Activated naive CD4-positive, alpha-beta T cell treated with anti-CD3 and anti-CD28 coated beads for 36 hours (primary cell): ENCODE data around the gene SH3TC1. TPM values are rescaled to one million over a fixed set of nuclear protein-coding genes. Genes with fewer than 3 reads are reported as not detected.

Experiments used
- CTCF ChIA-PET: fragments of 350-600 bp; sonication (Branson Sonifier 250); formaldehyde crosslinking; loops from one replicate; lab custom pipeline; 2021; ENCODE audit warnings: antibody characterized with exemption; lab: Charles Lee
- DNase-seq: peaks from one replicate; pipeline ENCODE4 v3.0.0-alpha.2; 2020
- H3K27ac Mint-ChIP-seq: one replicate; pipeline ENCODE4 v1.8.0; 2021; ENCODE audit warnings: mild to moderate bottlenecking, mixed read lengths
- H3K27me3 Mint-ChIP-seq: one replicate; pipeline ENCODE4 v1.8.0; 2021; ENCODE audit warnings: low read depth, mixed read lengths
- H3K36me3 Mint-ChIP-seq: one replicate; pipeline ENCODE4 v1.8.0; 2021; ENCODE audit warnings: low read depth, mixed read lengths
- H3K4me1 Mint-ChIP-seq: one replicate; pipeline ENCODE4 v1.8.0; 2021; ENCODE audit warnings: low read depth, mixed read lengths
- H3K4me3 Mint-ChIP-seq: one replicate; pipeline ENCODE4 v1.8.0; 2021; ENCODE audit warnings: mild to moderate bottlenecking, moderate library complexity, mixed read lengths
- H3K9me3 Mint-ChIP-seq: one replicate; pipeline ENCODE4 v1.8.0; 2021; ENCODE audit warnings: mixed read lengths
- intact Hi-C: fragments of 100-400 bp; cut with micrococcal nuclease; formaldehyde crosslinking; loops from one replicate; pipeline ENCODE4 v1.15.1; 2023
- total RNA-seq, 2 experiments: library from RNA; stranded (reverse); gene quantifications; one replicate each; pipeline ENCODE4 v1.2.3, GENCODE V29; 2021

Gene SH3TC1
- total RNA-seq, 2 experiments from 2014 or later: 17.9 to 23.6 TPM

DNA sequence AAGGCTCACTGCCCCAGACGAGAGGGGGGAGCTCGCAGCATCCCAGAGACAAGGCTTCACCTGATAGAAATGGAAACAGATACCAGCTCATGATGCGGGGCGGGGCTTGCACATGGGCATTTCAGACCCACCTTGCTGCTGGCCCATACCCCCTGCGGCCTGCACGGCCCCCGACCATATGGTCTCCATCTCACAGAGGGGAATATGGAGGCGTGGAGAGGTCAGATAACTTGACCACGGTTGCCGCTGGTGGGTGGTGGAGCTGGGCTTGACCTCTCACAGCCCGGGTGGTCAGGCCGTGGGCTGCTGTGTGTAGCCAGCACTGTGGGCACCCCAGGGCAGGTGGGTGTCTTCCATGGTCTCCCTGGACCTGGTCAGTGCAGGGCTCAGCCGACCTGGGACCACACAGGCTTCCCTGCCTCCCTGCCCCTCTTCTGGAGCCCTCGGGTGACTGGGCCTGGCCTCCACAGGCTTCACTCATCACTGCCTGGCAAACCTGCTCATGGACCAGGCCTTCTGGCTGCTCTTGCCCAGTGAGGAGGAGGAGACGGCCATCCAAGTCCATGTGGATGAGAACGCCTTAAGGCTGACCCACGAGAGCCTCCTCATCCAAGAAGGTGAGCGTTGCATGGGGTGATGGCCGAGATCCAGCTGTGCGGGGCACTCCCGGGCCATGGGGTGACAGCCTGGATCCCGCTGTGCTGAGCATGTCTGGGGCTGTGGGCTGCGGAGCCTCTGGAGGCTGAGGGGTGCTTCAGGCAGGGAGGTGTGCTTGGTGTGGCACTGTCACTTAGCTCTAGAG lies 16.8 kb downstream of the SH3TC1 start:
- DNase-seq: no peak
- H3K27ac Mint-ChIP-seq: no peak overlapping the region
- no peaks in the 10 kb centered on the region for H3K9me3 Mint-ChIP-seq
- peaks cover 3% of the 10 kb centered on the region for H3K4me1 Mint-ChIP-seq
- no peak overlapping the region for H3K4me3 Mint-ChIP-seq
- intact Hi-C loops: no loop called here
- H3K36me3 Mint-ChIP-seq: peaks cover 5% of the 10 kb centered on the region
- CTCF ChIA-PET: no interaction called here
- H3K27me3 Mint-ChIP-seq: no peaks in the 10 kb centered on the region

- intact Hi-C loops: no loop called here
- Mint-ChIP-seq H3K4me3 (no peak overlapping the region), H3K36me3 (peaks cover 5% of the 10 kb centered on the region), H3K27me3 (no peaks in the 10 kb centered on the region), H3K27ac (no peak overlapping the region), H3K9me3 (no peaks in the 10 kb centered on the region), H3K4me1 (peaks cover 11% of the 10 kb centered on the region)
- no peak for DNase-seq
- CTCF ChIA-PET: no interaction called here
Observed at GRCh38 chr4:8216443-8217245, 17.6 kb downstream of the SH3TC1 start.

- CTCF ChIA-PET: interaction anchor here (1.0 kb wide), 1 partner anchor 12 kb away, joined by 4 read pairs; no protein-coding TSS in a partner anchor
- Mint-ChIP-seq H3K36me3 (peaks cover 5% of the 10 kb centered on the region), H3K4me3 (no peak overlapping the region), H3K4me1 (peaks cover 15% of the 10 kb centered on the region), H3K27me3 (no peaks in the 10 kb centered on the region), H3K27ac (no peak overlapping the region), H3K9me3 (no peaks in the 10 kb centered on the region)
- intact Hi-C loops: no loop called here
- DNase-seq: no peak
Observed at GRCh38 chr4:8217246-8217511, 18.1 kb downstream of the SH3TC1 start.

- H3K36me3 Mint-ChIP-seq: peaks cover 9% of the 10 kb centered on the region
- no peak overlapping the region for H3K27ac Mint-ChIP-seq
Observed at GRCh38 chr4:8217871-8218270, 18.8 kb downstream of the SH3TC1 start.

GRCh38 chr4:8218371-8219031 lies 19.4 kb downstream of the SH3TC1 start:
- Mint-ChIP-seq H3K9me3 (no peaks in the 10 kb centered on the region), H3K4me3 (no peak overlapping the region), H3K4me1 (peaks cover 18% of the 10 kb centered on the region), H3K36me3 (peaks cover 9% of the 10 kb centered on the region), H3K27ac (no peak overlapping the region), H3K27me3 (no peaks in the 10 kb centered on the region)
- CTCF ChIA-PET: no interaction called here
- intact Hi-C loops: no loop called here
- DNase-seq: no peak

More at GRCh38 chr4:8217871-8218270, 18.8 kb downstream of the SH3TC1 start:
- H3K4me1 Mint-ChIP-seq: peaks cover 18% of the 10 kb centered on the region
- no peaks in the 10 kb centered on the region for H3K9me3 Mint-ChIP-seq
- H3K4me3 Mint-ChIP-seq: no peak overlapping the region
- no peaks in the 10 kb centered on the region for H3K27me3 Mint-ChIP-seq
- CTCF ChIA-PET: interaction anchor here (1.0 kb wide), 1 partner anchor 11 kb away, joined by 4 read pairs; no protein-coding TSS in a partner anchor
- intact Hi-C loops: no loop called here
- no peak for DNase-seq

DNA sequence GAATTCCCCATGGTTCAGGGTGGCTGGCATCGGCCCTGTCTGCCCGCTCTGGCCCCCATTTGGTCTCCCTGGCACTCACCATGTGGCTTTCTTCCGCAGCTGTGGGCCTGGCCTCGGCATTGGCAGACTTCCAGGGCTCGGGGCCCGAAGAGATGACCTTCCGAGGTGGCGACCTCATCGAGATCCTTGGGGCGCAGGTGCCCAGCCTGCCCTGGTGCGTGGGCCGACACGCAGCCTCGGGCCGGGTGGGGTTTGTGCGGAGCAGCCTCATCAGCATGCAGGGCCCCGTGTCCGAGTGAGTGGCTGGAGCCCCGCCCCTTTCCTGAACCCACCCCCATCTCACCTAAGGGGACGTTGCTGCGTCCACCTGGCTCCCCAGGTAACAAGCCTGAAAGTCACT lies 20.1 kb downstream of the SH3TC1 start:
- CTCF ChIA-PET: no interaction called here
- Mint-ChIP-seq H3K27me3 (no peaks in the 10 kb centered on the region), H3K4me1 (peaks cover 18% of the 10 kb centered on the region), H3K9me3 (no peaks in the 10 kb centered on the region), H3K27ac (no peak overlapping the region), H3K4me3 (no peak overlapping the region), H3K36me3 (peaks cover 15% of the 10 kb centered on the region)
- intact Hi-C loops: no loop called here
- DNase-seq: no peak

DNA sequence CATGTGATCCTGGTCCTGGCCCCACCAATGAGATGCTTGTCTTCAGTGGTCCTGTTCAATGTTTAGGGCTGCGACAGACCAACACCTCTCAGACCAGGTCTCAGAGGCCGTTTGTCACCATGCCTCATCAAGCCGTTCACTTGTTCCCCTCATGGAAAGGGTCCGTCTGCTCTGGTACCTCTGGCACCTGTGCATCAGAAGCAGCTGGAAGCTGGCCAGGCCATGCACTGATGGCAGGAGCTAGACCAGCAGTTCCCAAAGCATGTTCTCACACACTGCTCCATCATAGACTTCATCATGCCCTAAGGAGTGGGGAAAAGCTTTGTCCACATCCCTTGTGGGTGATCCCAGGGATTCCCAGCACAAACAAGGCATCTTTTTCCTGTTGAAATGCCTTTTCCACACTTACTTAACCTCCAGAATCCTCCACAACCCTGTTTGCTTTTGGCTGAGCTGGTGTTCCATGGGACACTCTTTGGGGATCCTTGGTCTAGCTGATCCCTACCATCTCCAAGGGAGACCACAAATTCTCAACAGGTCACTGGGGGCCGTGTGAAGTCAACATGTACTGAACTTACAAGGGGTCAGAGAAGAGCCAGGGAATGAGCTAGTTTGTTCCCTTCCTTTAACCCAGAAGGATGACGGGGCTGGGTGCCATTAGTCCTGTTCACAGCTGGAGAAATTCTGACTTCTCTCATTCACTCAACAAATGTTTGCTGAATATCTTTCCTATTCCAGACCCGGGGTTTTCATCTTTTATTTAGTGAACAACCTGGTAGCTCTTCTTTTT lies 21.8 kb downstream of the SH3TC1 start:
- intact Hi-C loops: loop anchor here (1.0 kb wide), 1 partner anchor 22 kb away; the partner anchor contains the start of gene SH3TC1
- Mint-ChIP-seq H3K36me3 (peaks cover 15% of the 10 kb centered on the region), H3K27ac (peak overlapping the region; percentile 27), H3K4me3 (no peak overlapping the region), H3K4me1 (peaks cover 24% of the 10 kb centered on the region), H3K27me3 (no peaks in the 10 kb centered on the region), H3K9me3 (no peaks in the 10 kb centered on the region)
- DNase-seq: no peak
- CTCF ChIA-PET: interaction anchor here (1.4 to 1.6 kb wide), 3 partner anchors 19 to 44 kb away, joined by 3 to 6 read pairs (median 4); no protein-coding TSS in a partner anchor

DNA sequence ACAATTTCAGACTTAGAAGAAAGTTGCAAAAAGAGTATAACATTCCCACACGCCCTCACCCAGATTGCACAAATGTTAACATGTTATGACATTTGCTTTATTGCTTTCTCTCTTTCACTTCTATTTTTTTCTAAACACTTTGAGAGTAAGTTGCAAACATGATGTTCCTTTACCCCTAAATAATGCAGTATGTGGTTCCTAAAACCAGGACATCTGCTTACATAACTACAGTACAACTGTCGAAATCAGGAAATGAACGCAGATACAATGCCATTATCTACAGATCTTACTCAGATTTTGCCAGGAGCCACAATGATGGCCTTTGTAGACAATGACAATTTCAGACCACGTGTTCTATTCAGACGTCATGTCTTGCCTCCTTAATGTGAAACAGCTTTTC lies 22.4 kb downstream of the SH3TC1 start:
- H3K27me3 Mint-ChIP-seq: no peaks in the 10 kb centered on the region
- H3K27ac Mint-ChIP-seq: peak overlapping the region; percentile 27
- CTCF ChIA-PET: interaction anchor here (0.6 to 1.6 kb wide), 4 partner anchors 20 to 47 kb away, joined by 3 to 6 read pairs (median 4); no protein-coding TSS in a partner anchor
- peaks cover 17% of the 10 kb centered on the region for H3K36me3 Mint-ChIP-seq
- peaks cover 25% of the 10 kb centered on the region for H3K4me1 Mint-ChIP-seq
- DNase-seq: peak; percentile 30
- H3K9me3 Mint-ChIP-seq: no peaks in the 10 kb centered on the region
- intact Hi-C loops: loop anchor here (1.0 kb wide), 1 partner anchor 22 kb away; the partner anchor contains the start of gene SH3TC1
- no peak overlapping the region for H3K4me3 Mint-ChIP-seq

DNA sequence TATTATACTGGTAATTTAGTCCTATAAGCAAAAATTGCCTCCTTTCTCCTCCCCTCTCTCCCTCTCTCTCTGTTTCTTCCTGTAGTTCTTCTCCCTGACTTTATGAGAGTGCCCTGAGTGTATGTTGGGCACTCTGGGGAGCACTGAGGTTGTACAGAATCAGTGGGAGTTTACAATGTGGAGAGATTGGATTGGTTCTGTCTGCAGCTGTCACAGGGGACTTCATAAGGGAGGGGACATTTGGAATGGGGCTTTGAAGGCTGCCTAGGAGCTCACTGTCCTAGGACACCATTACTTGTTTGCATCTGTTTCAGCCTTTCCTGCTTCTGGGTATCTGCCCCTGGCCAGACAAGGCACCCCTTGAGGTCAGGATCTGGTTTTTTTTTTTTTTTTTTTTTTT lies 22.9 kb downstream of the SH3TC1 start:
- no peaks in the 10 kb centered on the region for H3K9me3 Mint-ChIP-seq
- no peak overlapping the region for H3K4me3 Mint-ChIP-seq
- DNase-seq: no peak
- intact Hi-C loops: loop anchor here (1.0 kb wide), 1 partner anchor 23 kb away; the partner anchor contains the start of gene SH3TC1
- H3K27ac Mint-ChIP-seq: no peak overlapping the region
- H3K36me3 Mint-ChIP-seq: peaks cover 18% of the 10 kb centered on the region
- CTCF ChIA-PET: interaction anchor here (0.6 kb wide), 1 partner anchor 46 kb away, joined by 3 read pairs; no protein-coding TSS in a partner anchor
- H3K4me1 Mint-ChIP-seq: peaks cover 27% of the 10 kb centered on the region
- H3K27me3 Mint-ChIP-seq: no peaks in the 10 kb centered on the region

DNA sequence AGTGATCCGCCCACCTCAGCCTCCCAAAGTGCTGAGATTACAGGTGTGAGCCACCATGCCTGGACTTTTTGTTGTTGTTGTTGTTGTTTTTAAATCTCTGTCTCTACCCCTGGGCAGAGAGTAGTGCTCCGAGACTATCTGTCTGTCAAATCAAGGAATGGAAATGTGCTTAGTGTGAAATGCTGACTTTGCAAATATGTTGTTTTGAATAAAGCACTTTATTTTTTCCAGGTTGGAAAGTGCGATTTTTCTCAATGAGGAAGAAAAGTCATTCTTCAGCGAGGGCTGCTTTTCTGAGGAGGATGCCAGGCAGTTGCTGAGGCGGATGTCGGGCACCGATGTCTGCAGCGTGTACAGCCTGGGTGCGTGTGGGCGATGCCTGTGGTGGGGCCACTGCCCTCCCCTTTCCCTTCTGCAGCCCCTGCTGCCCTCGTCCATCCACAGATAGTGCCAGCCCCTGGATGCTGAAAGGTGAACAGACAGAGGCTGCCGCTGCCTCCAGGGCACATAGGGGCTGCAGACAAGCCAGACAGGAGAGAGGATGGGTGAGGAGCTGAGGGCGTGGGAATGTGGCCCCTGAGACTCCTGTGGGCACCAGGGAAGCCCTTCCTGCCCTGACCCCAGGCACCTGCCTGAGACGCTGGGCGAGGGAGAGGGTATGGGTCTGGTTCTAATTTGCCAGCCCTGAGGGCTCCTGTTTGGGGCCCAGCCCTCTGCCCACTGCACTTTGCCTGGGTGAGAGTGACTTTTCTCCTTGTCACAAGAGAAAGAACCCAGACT lies 23.7 kb downstream of the SH3TC1 start:
- intact Hi-C loops: no loop called here
- no peak overlapping the region for H3K4me3 Mint-ChIP-seq

More for the DNA sequence above, 23.7 kb downstream of the SH3TC1 start:
- Mint-ChIP-seq H3K36me3 (peaks cover 18% of the 10 kb centered on the region), H3K4me1 (peaks cover 29% of the 10 kb centered on the region), H3K27ac (no peak overlapping the region), H3K27me3 (no peaks in the 10 kb centered on the region), H3K9me3 (no peaks in the 10 kb centered on the region)
- no peak for DNase-seq
- CTCF ChIA-PET: no interaction called here
